ENCODE measurements around the gene NFKBIL1.

Gene NFKBIL1

DNA sequence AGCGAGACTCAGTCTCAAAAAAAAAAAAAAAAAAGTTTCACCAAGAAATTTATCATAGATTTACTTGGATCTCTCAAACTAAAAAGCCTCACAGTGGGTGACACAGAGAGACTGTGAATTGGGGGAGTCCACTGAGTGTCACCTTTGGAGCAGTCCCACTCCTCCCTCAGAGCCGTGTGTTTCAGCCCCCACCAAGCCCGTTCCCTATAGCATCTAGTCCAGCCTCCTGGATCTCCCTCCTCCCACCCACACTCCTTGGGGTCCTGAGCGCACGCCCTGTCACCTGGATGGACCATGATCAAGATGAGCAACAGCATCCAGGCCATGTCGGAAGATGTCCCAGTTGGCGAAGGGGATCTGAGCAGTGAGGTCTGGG is 45.0 kb downstream of the NFKBIL1 start:
- no peak for DNase-seq (ENCODE audit: low read depth)
- TF ChIP-seq, protein P1, sequence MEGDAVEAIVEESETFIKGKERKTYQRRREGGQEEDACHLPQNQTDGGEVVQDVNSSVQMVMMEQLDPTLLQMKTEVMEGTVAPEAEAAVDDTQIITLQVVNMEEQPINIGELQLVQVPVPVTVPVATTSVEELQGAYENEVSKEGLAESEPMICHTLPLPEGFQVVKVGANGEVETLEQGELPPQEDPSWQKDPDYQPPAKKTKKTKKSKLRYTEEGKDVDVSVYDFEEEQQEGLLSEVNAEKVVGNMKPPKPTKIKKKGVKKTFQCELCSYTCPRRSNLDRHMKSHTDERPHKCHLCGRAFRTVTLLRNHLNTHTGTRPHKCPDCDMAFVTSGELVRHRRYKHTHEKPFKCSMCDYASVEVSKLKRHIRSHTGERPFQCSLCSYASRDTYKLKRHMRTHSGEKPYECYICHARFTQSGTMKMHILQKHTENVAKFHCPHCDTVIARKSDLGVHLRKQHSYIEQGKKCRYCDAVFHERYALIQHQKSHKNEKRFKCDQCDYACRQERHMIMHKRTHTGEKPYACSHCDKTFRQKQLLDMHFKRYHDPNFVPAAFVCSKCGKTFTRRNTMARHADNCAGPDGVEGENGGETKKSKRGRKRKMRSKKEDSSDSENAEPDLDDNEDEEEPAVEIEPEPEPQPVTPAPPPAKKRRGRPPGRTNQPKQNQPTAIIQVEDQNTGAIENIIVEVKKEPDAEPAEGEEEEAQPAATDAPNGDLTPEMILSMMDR (conservative IDR thresholded peaks at IDR 0.05; ENCODE audit: low read depth, low read length) = no peak
- H3K4me3 ChIP-seq (ENCODE audit: low read depth, low read length) = no peak overlapping the region

DNA sequence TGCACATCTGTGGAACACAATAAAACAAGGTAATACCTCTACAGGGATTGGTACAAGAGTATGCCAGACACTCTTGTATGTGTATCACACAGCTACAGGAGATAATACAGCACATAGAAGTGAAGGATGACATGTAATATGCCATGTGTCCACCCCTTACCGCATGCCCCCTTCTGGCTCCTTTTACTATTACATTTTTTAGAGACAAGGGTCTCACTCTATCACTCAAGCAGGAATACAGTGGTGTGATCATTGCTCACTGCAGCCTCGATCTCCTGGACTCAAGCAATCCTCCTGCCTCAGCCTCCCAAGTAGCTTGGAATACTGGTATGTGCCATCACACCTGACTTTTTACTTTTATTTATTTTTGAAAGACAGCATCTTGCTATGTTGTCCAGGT is 49.6 kb downstream of the NFKBIL1 start:
- H3K4me3 ChIP-seq (ENCODE audit: low read depth, low read length) = no peak overlapping the region
- DNase-seq (ENCODE audit: low read depth) = peak; percentile 58
- TF ChIP-seq, protein P1 (conservative IDR thresholded peaks at IDR 0.05; ENCODE audit: low read depth, low read length) = peak; percentile 59

DNA sequence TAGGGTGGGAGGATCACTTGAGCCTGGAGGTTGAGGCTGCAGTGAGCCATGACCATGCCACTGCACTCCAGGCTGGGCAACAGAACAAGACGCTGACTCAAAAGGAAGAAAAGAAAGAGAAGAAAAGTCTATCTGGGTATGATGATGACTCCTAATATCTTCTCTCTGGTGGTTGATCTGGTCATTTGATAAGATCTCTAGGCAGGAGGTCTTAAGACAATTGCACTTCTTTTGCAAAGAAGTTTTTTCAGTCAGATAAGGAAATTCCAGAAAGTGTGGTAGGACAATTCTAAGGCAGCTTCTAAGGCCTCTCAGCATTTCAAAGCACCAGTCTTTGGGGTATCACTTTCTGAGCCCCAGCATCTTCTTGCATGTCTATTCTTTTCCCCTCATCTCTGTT is 59.9 kb downstream of the NFKBIL1 start:
- no peak overlapping the region for H3K4me3 ChIP-seq (ENCODE audit: low read depth, low read length)
- DNase-seq (ENCODE audit: low read depth) = no peak
- TF ChIP-seq, protein P1 (conservative IDR thresholded peaks at IDR 0.05; ENCODE audit: low read depth, low read length) = no peak
